GM13977 (cell line): Measurements from ENCODE around the gene BNC2.
"Not testable (repeated sequence)": the region's sequence is repeated elsewhere in the genome, so short reads cannot be mapped to it uniquely, and the experiment has no call there.

Experiments
- DNase-seq: peaks from one replicate; pipeline ENCODE4 v3.0.0; 2012; ENCODE audit warnings: low spot score
- CTCF ChIP-seq: IDR thresholded peaks from 2 replicates; pipeline ENCODE4 v1.5.1; 2012; ENCODE audit warnings: mild to moderate bottlenecking, control low read depth; ENCODE audit not compliant: insufficient read depth; ENCODE audit errors: extremely low read depth, missing control alignments
- in situ Hi-C: fragments of 300-500 bp; cut with MboI; formaldehyde crosslinking; loops from one replicate; pipeline ENCODE4 v1.12.0; 2022; ENCODE audit warnings: low sequenced_read_pairs, low pct_unique_long_range_greater_than_20kb, mixed read lengths, inconsistent platforms; ENCODE audit not compliant: unreplicated experiment

The BNC2 gene

GRCh38 chr9:16543686-16544085 lies 326.8 kb downstream of the BNC2 start:
- in situ Hi-C loops = no loop called here
- DNase-seq = no peak
- TF ChIP-seq CTCF = no peak

GRCh38 chr9:16543225-16543624 lies 327.2 kb downstream of the BNC2 start:
- in situ Hi-C loops = no loop called here
- no peak for TF ChIP-seq CTCF
- no peak for DNase-seq

GRCh38 chr9:16542290-16542689 lies 328.2 kb downstream of the BNC2 start:
- TF ChIP-seq CTCF = no peak
- no peak for DNase-seq
- in situ Hi-C loops = no loop called here

GRCh38 chr9:16540743-16541613 lies 329.5 kb downstream of the BNC2 start:
- no peak for DNase-seq
- no peak for TF ChIP-seq CTCF
- in situ Hi-C loops = no loop called here

GRCh38 chr9:16539626-16540025 lies 330.8 kb downstream of the BNC2 start:
- in situ Hi-C loops = not testable (repeated sequence)

GRCh38 chr9:16535555-16535954 lies 334.9 kb downstream of the BNC2 start:
- no peak for TF ChIP-seq CTCF
- DNase-seq = no peak
- in situ Hi-C loops = no loop called here

More at GRCh38 chr9:16539626-16540025, 330.8 kb downstream of the BNC2 start:
- not testable (repeated sequence) for DNase-seq

- no peak for TF ChIP-seq CTCF
- DNase-seq = no peak
- in situ Hi-C loops = no loop called here
These were observed 337.6 kb downstream of the BNC2 start for GRCh38 chr9:16532681-16533450.
